Esophagus muscularis mucosa (tissue), 4 donors: Measurements from ENCODE around the gene MAP7. TPM values are rescaled to one million over a fixed set of nuclear protein-coding genes. Genes with fewer than 3 reads are reported as not detected.

Experiments
- DNase-seq: peaks from one replicate; pipeline ENCODE4 v3.0.0-alpha.2; 2017; ENCODE audit errors: extremely low spot score
- H3K27ac ChIP-seq, 4 donors: fragments of 200-600 bp; sonication (generic); replicated peaks in 1 of 4; 1 replicate in 3 of 4; 2 replicates in 1 of 4; pipeline ENCODE4 v1.5.1; 2016 to 2019; ENCODE audit warnings: mild to moderate bottlenecking in 1 of 4
- H3K27me3 ChIP-seq, 4 donors: fragments of 200-600 bp; sonication (generic); one replicate each; pipeline versions ENCODE4 v1.5.1 to v1.6.0; 2016 to 2019
- H3K36me3 ChIP-seq, 4 donors: fragments of 200-600 bp; sonication (generic); one replicate each; pipeline ENCODE4 v1.5.1; 2016 to 2019
- H3K4me1 ChIP-seq, 4 donors: fragments of 200-600 bp; sonication (generic); one replicate each; pipeline ENCODE4 v1.5.1; 2016 to 2019
- H3K4me3 ChIP-seq, 4 donors: fragments of 200-600 bp; sonication (generic); 1 replicate in 2 of 4; 2 replicates in 2 of 4; pipeline ENCODE4 v1.5.1; 2016 to 2019; ENCODE audit warnings: mild to moderate bottlenecking in 4 of 4, moderate library complexity in 1 of 4
- H3K9me3 ChIP-seq, 4 donors: fragments of 200-600 bp; sonication (generic); 1 replicate in 3 of 4; 2 replicates in 1 of 4; pipeline ENCODE4 v1.5.1; 2016 to 2019
- EP300 ChIP-seq: sonication (generic); formaldehyde crosslinking; IDR thresholded peaks from one replicate; pipeline ENCODE4 v1.6.1; 2017; ENCODE audit warnings: antibody characterized with exemption
- POLR2A ChIP-seq: fragments of 450-650 bp; IDR thresholded peaks from one replicate; pipeline ENCODE4 v1.6.1; 2017; ENCODE audit warnings: antibody characterized with exemption, moderate library complexity, mild to moderate bottlenecking, low read depth
- POLR2AphosphoS5 ChIP-seq, 2 donors: sonication (generic); formaldehyde crosslinking; IDR thresholded peaks; one replicate each; pipeline ENCODE4 v1.6.1; 2017; ENCODE audit warnings: antibody characterized with exemption in 2 of 2
- WGBS: methylation state at CpG from one replicate; pipeline ENCODE4 v1.1.5; 2018; 5-methylcytosine and 5-hydroxymethylcytosine counted together
- intact Hi-C: fragments of 100-400 bp; cut with DNase I; formaldehyde crosslinking; loops from one replicate; pipeline ENCODE4 v1.15.1; 2023
- total RNA-seq, 4 donors: library from RNA; depleted of rRNA; stranded (reverse); fragments of >200 nt; gene quantifications; one replicate each; pipeline versions ENCODE4 v1.1.0 to v1.2.1, GENCODE V29; 2016
- TF ChIP-seq, protein P1 (sequence below), 3 experiments: fragments of 200-600 bp in 2 of 3; fragments of 450-650 bp in 1 of 3; sonication (generic) in 2 of 3; IDR thresholded peaks; one replicate each; pipeline ENCODE4 v1.5.1; 2017 to 2019; ENCODE audit warnings: antibody characterized with exemption in 3 of 3, mild to moderate bottlenecking in 2 of 3, moderate library complexity in 1 of 3

MAP7 gene
- total RNA-seq, 4 donors from 2014 or later: 1.7 to 2.9 (median 2.0) TPM

DNA sequence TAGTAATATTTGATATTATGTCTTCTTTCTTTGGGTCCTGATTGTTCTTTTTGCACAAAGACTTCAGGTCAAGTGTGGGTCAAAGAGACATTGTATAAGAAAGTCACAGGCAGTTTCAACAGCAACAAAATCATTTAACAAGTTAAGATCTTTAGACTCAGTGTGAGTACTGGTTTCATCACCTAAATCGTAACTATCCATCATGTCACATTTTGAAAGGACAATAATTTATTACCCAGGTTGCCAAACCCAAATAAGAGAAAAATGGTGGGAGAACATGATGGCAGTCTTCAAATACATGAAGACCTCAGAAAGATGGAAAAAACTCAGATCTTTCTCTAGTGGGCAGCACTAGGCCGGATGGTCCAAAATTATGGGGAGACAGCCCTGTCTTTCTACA lies 205.1 kb downstream of the MAP7 start:
- no peak for TF ChIP-seq EP300
- no peak for TF ChIP-seq POLR2AphosphoS5 (IDR thresholded peaks at IDR 0.05)
- TF ChIP-seq, protein P1, sequence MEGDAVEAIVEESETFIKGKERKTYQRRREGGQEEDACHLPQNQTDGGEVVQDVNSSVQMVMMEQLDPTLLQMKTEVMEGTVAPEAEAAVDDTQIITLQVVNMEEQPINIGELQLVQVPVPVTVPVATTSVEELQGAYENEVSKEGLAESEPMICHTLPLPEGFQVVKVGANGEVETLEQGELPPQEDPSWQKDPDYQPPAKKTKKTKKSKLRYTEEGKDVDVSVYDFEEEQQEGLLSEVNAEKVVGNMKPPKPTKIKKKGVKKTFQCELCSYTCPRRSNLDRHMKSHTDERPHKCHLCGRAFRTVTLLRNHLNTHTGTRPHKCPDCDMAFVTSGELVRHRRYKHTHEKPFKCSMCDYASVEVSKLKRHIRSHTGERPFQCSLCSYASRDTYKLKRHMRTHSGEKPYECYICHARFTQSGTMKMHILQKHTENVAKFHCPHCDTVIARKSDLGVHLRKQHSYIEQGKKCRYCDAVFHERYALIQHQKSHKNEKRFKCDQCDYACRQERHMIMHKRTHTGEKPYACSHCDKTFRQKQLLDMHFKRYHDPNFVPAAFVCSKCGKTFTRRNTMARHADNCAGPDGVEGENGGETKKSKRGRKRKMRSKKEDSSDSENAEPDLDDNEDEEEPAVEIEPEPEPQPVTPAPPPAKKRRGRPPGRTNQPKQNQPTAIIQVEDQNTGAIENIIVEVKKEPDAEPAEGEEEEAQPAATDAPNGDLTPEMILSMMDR (IDR thresholded peaks at IDR 0.05): no peak
- TF ChIP-seq POLR2A: no peak
- intact Hi-C loops: no loop called here
- no peaks in the 10 kb centered on the region for H3K27me3 ChIP-seq
- 91% methylated on average over 2 of the region's 2 CpGs for WGBS
- no peaks in the 10 kb centered on the region for H3K4me1 ChIP-seq
- DNase-seq: no peak
- H3K27ac ChIP-seq: no peak overlapping the region
- H3K4me3 ChIP-seq: no peak overlapping the region
- H3K9me3 ChIP-seq: no peaks in the 10 kb centered on the region
- H3K36me3 ChIP-seq: no peaks in the 10 kb centered on the region

DNA sequence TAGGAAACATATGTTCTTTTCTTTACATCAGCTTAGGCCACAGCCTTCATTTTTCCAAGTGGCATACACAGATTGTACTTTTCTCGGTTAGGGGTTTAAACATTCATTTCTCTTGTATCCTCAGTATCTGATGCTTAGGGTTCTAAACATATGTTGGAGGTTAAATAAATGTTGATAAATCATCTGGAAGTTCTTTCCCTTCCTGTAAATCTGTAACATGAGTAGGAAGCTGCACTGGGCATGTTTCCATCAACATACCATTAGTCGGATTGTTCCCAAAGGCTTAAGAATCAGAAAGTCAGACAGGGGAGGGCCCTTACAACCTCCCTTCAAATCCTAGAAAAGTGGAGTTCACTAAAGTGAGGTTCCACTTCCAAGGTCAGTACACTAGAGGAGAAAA lies 205.8 kb downstream of the MAP7 start:
- intact Hi-C loops: no loop called here
- DNase-seq: no peak
- Histone ChIP-seq H3K27ac (no peak overlapping the region), H3K36me3 (no peaks in the 10 kb centered on the region), H3K4me3 (no peak overlapping the region), H3K4me1 (no peaks in the 10 kb centered on the region), H3K27me3 (no peaks in the 10 kb centered on the region), H3K9me3 (no peaks in the 10 kb centered on the region)
- TF ChIP-seq POLR2AphosphoS5 (IDR thresholded peaks at IDR 0.05) (no peak), POLR2A (no peak), EP300 (no peak)
- TF ChIP-seq, protein P1 (IDR thresholded peaks at IDR 0.05): no peak
- 67% methylated on average over 2 of the region's 2 CpGs for WGBS

DNA sequence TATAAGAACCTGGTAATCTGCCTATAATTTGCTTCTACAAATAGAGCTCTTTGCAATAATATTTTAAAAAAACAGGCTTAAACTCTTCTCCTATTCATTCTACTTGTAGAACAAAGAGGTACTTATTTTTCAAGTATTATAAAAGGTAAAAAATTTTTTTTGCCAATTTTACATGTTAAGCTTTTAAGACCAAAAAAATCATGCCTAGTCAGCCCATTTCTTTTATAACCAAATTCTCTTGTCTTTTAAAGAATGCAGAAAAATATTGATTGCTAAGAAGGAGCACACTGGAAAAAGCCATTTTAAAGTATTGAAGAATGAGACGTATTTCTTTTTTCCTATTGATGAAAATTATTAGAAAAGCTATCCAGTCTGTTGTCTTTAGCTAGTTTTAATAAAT lies 206.5 kb downstream of the MAP7 start:
- 78% methylated on average over 1 of the region's 1 CpG for WGBS
- intact Hi-C loops: no loop called here
- no peak for TF ChIP-seq POLR2A
- TF ChIP-seq POLR2AphosphoS5 (IDR thresholded peaks at IDR 0.05): no peak
- TF ChIP-seq, protein P1 (IDR thresholded peaks at IDR 0.05): no peak
- no peak for TF ChIP-seq EP300
- Histone ChIP-seq H3K4me3 (no peak overlapping the region), H3K27ac (no peak overlapping the region), H3K27me3 (no peaks in the 10 kb centered on the region), H3K36me3 (no peaks in the 10 kb centered on the region), H3K4me1 (no peaks in the 10 kb centered on the region), H3K9me3 (no peaks in the 10 kb centered on the region)
- DNase-seq: no peak

DNA sequence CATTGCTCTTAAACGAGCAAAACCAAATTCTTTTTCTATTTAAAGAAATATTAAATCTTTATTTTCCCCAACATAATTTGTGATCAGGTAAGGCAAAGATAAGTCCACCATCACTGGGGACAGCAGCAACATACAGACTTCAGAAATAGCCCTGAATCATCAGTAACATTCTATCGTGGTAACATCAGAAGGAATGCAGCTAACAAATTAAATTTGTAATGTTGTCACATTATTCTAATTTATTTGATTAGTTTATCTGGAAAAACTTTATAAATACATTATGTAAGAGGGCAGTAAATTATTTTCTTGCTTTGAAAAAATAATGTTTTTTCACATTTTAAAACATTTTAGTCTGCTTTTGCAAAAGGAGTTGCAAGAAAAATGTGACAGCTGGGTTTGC lies 206.9 kb downstream of the MAP7 start:
- H3K27me3 ChIP-seq: no peaks in the 10 kb centered on the region
- no peaks in the 10 kb centered on the region for H3K9me3 ChIP-seq
- no peak for DNase-seq
- no peak overlapping the region for H3K27ac ChIP-seq
- no peaks in the 10 kb centered on the region for H3K4me1 ChIP-seq
- H3K36me3 ChIP-seq: no peaks in the 10 kb centered on the region
- TF ChIP-seq POLR2AphosphoS5 (IDR thresholded peaks at IDR 0.05): no peak
- TF ChIP-seq EP300: no peak
- no peak for TF ChIP-seq POLR2A
- TF ChIP-seq, protein P1 (IDR thresholded peaks at IDR 0.05): no peak
- H3K4me3 ChIP-seq: no peak overlapping the region
- WGBS: 65% methylated on average over 2 of the region's 2 CpGs
- intact Hi-C loops: no loop called here

DNA sequence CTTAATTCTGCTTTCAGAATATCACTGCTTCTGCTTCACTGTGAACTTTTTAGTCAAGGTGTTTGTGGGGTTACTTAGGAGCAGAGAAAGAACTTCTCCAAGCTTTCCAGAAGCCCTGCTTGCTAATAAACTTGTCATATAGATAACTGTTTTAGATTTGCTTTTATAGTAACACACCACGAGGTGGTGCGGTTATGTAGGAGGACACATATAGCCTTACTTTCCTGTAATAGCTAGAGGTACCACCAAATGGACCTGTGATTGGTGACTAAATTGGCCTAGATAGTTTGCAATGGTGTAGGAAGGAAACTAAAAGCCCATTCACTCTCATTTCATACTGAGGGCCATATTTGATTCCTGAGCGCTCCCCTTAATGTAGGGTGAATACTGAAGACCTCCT lies 208.3 kb downstream of the MAP7 start:
- Histone ChIP-seq H3K36me3 (no peaks in the 10 kb centered on the region), H3K27me3 (no peaks in the 10 kb centered on the region), H3K4me3 (no peak overlapping the region), H3K27ac (no peak overlapping the region), H3K9me3 (no peaks in the 10 kb centered on the region), H3K4me1 (no peaks in the 10 kb centered on the region)
- 92% methylated on average over 3 of the region's 3 CpGs for WGBS
- intact Hi-C loops: no loop called here
- TF ChIP-seq EP300 (no peak), POLR2A (no peak), POLR2AphosphoS5 (IDR thresholded peaks at IDR 0.05) (no peak)
- TF ChIP-seq, protein P1 (IDR thresholded peaks at IDR 0.05): no peak
- DNase-seq: no peak
